GM19395 (cell line): ENCODE results near the gene CBLN2.

ENCODE experiments used
- ATAC-seq: cut with Tn5 transposase; IDR thresholded peaks from one replicate; pipeline ENCODE4 v1.9.1; 2021; ENCODE audit warnings: mild to moderate bottlenecking, moderate library complexity; ENCODE audit not compliant: unreplicated experiment

CBLN2 gene

GRCh38 chr18:72544092-72544886 lies at the start of gene CBLN2:
TSS of gene CBLN2 (minus strand) at chr18:72544342. CDS start at chr18:72542160, 2,182 bp downstream.
- peak; percentile 77 for ATAC-seq

GRCh38 chr18:72588360-72588759 lies 44.2 kb upstream of the CBLN2 start:
- ATAC-seq = no peak

GRCh38 chr18:72584787-72585186 lies 40.6 kb upstream of the CBLN2 start:
- no peak for ATAC-seq

- no peak for ATAC-seq
These were observed 37.8 kb upstream of the CBLN2 start for GRCh38 chr18:72581976-72582375.

GRCh38 chr18:72572896-72573295 lies 28.8 kb upstream of the CBLN2 start:
- no peak for ATAC-seq

- no peak for ATAC-seq
These were observed 22.1 kb upstream of the CBLN2 start for GRCh38 chr18:72566290-72566689.

- no peak for ATAC-seq
These were observed 11.8 kb upstream of the CBLN2 start for GRCh38 chr18:72555968-72556367.

GRCh38 chr18:72555101-72555500 lies 11.0 kb upstream of the CBLN2 start:
- no peak for ATAC-seq

GRCh38 chr18:72543357-72544055 lies 636 bp downstream of the CBLN2 start:
- ATAC-seq = no peak

GRCh38 chr18:72542984-72543356 lies 1.2 kb downstream of the CBLN2 start:
- ATAC-seq = no peak

GRCh38 chr18:72542342-72542741 lies 1.8 kb downstream of the CBLN2 start:
- ATAC-seq = no peak

GRCh38 chr18:72541871-72542332 lies 2.2 kb downstream of the CBLN2 start:
- ATAC-seq = no peak

GRCh38 chr18:72539901-72540300 lies 4.2 kb downstream of the CBLN2 start:
- ATAC-seq = no peak

GRCh38 chr18:72530622-72531021 lies 13.5 kb downstream of the CBLN2 start:
- no peak for ATAC-seq

- no peak for ATAC-seq
These were observed 39.3 kb downstream of the CBLN2 start for GRCh38 chr18:72504866-72505265.

GRCh38 chr18:72502671-72503431 lies 41.3 kb downstream of the CBLN2 start:
- no peak for ATAC-seq

- ATAC-seq = no peak
These were observed 51.6 kb downstream of the CBLN2 start for GRCh38 chr18:72492497-72492896.
